ENCODE results near the gene PGA4.

Gene PGA4

GRCh38 chr11:61279934-61280659, 58.0 kb downstream of the PGA4 start:
- no peak for DNase-seq (ENCODE audit: low read depth)

GRCh38 chr11:61280883-61281580, 58.9 kb downstream of the PGA4 start:
- no peak for DNase-seq (ENCODE audit: low read depth)

Data from stimulated activated CD8-positive, alpha-beta memory T cell treated with anti-CD3 and anti-CD28 coated beads, Interleukin-7, amount 100 ng/mL, for 24 hours (primary cell).